Right renal pelvis (tissue), 4 donors: ENCODE measurements around the gene SURF1. TPM values are rescaled to one million over a fixed set of nuclear protein-coding genes. Genes with fewer than 3 reads are reported as not detected.
"Not testable (repeated sequence)": the region's sequence is repeated elsewhere in the genome, so short reads cannot be mapped to it uniquely, and the experiment has no call there.

Experiments
- DNase-seq, 4 donors: peaks; one replicate each; pipeline ENCODE4 v3.0.0-alpha.2; 2013; ENCODE audit warnings: low read depth in 4 of 4, low spot score in 3 of 4, missing footprints in 1 of 4
- polyA plus RNA-seq, 4 donors: library from polyadenylated mRNA; unstranded; fragments of 120-200 nt; gene quantifications; one replicate each; pipeline ENCODE4 v1.2.1, GENCODE V29; 2013; ENCODE audit not compliant: insufficient read length in 4 of 4

Gene SURF1
- polyA plus RNA-seq, 4 donors: 33.8 to 53.0 (median 42.4) TPM

GRCh38 chr9:133384736-133385321 is 28.5 kb upstream of the SURF1 start:
- no peak for DNase-seq

GRCh38 chr9:133383438-133383837 is 27.2 kb upstream of the SURF1 start:
- no peak for DNase-seq

GRCh38 chr9:133382507-133383141 is 26.3 kb upstream of the SURF1 start:
- DNase-seq: no peak

GRCh38 chr9:133380734-133381133 is 24.4 kb upstream of the SURF1 start:
- DNase-seq: no peak

- DNase-seq: no peak
Measured at GRCh38 chr9:133379153-133380086, 23.1 kb upstream of the SURF1 start.

GRCh38 chr9:133378408-133378962 is 22.2 kb upstream of the SURF1 start:
- no peak for DNase-seq

- no peak for DNase-seq
Measured at GRCh38 chr9:133377721-133378216, 21.5 kb upstream of the SURF1 start.

- not testable (repeated sequence) for DNase-seq
Measured at GRCh38 chr9:133377280-133377679, 21.0 kb upstream of the SURF1 start.

- DNase-seq: peak; percentile 89 to 93 (median 92)
Measured at GRCh38 chr9:133375724-133376654, 19.7 kb upstream of the SURF1 start, which contains the start of the genes STKLD1 and SURF4. Gene STKLD1, plus strand, starts transcription at chr9:133376366. Its CDS starts 108 bp downstream, at chr9:133376474. Gene SURF4, minus strand, starts transcription at chr9:133376060. Its CDS starts 91 bp downstream, at chr9:133375969.

GRCh38 chr9:133375116-133375723 is 18.9 kb upstream of the SURF1 start:
- no peak for DNase-seq

- DNase-seq: no peak
Measured at GRCh38 chr9:133374612-133375115, 18.4 kb upstream of the SURF1 start.

GRCh38 chr9:133372144-133372543 is 15.9 kb upstream of the SURF1 start:
- DNase-seq: no peak

- DNase-seq: no peak
Measured at GRCh38 chr9:133371261-133371711, 15.0 kb upstream of the SURF1 start.

- DNase-seq: no peak
Measured at GRCh38 chr9:133370685-133371084, 14.4 kb upstream of the SURF1 start.

- no peak for DNase-seq
Measured at GRCh38 chr9:133369933-133370332, 13.6 kb upstream of the SURF1 start.

- DNase-seq: no peak
Measured at GRCh38 chr9:133369422-133369821, 13.1 kb upstream of the SURF1 start.

GRCh38 chr9:133368249-133368881 is 12.1 kb upstream of the SURF1 start:
- DNase-seq: no peak

- no peak for DNase-seq
Measured at GRCh38 chr9:133367778-133368177, 11.5 kb upstream of the SURF1 start.
